HCT116 (cell line): ENCODE data around the gene XRCC2.

ENCODE experiments used
- CBX3 ChIP-seq: IDR thresholded peaks from 2 replicates; pipeline ENCODE4 v1.6.1; 2012; ENCODE audit warnings: low read depth
- CEBPB ChIP-seq: IDR thresholded peaks from 2 replicates; pipeline ENCODE4 v1.6.1; 2012; ENCODE audit warnings: low read depth
- CTCF ChIP-seq, 3 experiments: fragments of 200-600 bp in 1 of 3; sonication (generic) in 1 of 3; IDR thresholded peaks in 2 of 3; conservative IDR thresholded peaks in 1 of 3; 2 replicates each; pipeline ENCODE4 v1.5.1; 2012 to 2017; ENCODE audit warnings: low read depth in 2 of 3, low read length in 2 of 3, antibody characterized with exemption in 1 of 3, borderline replicate concordance in 1 of 3, control low read depth in 1 of 3, mild to moderate bottlenecking in 1 of 3, mixed read lengths in 1 of 3, mixed run types in 1 of 3, moderate library complexity in 1 of 3; ENCODE audit not compliant: insufficient read depth in 1 of 3
- EGR1 ChIP-seq: IDR thresholded peaks from 2 replicates; pipeline ENCODE4 v1.6.1; 2012; ENCODE audit warnings: low read depth
- EZH2 ChIP-seq: fragments of 200-600 bp; sonication (generic); IDR thresholded peaks from 2 replicates; pipeline ENCODE4 v1.6.1; 2017; ENCODE audit warnings: antibody characterized with exemption, mixed run types
- FOSL1 ChIP-seq: IDR thresholded peaks from 2 replicates; pipeline ENCODE4 v1.6.1; 2012; ENCODE audit warnings: low read depth
- MAX ChIP-seq: IDR thresholded peaks from 2 replicates; pipeline ENCODE4 v1.6.1; 2012
- POLR2A ChIP-seq: IDR thresholded peaks from 2 replicates; pipeline ENCODE4 v1.7.0; 2011; ENCODE audit warnings: borderline replicate concordance; ENCODE audit not compliant: insufficient read depth, insufficient read length; ENCODE audit errors: extremely low read depth
- POLR2AphosphoS5 ChIP-seq: IDR thresholded peaks from 2 replicates; pipeline ENCODE4 v1.6.1; 2011; ENCODE audit warnings: mild to moderate bottlenecking, low read depth, low read length, moderate library complexity
- RAD21 ChIP-seq: IDR thresholded peaks from 2 replicates; pipeline ENCODE4 v1.6.1; 2012; ENCODE audit warnings: low read depth, mild to moderate bottlenecking
- TCF7L2 ChIP-seq: IDR thresholded peaks from 2 replicates; pipeline ENCODE4 v1.7.0; 2011; ENCODE audit warnings: borderline replicate concordance, inconsistent platforms; ENCODE audit not compliant: insufficient read depth, insufficient read length; ENCODE audit errors: extremely low read depth
- ZBTB33 ChIP-seq: IDR thresholded peaks from 2 replicates; pipeline ENCODE4 v1.6.1; 2011; ENCODE audit warnings: mild to moderate bottlenecking, low read length, moderate library complexity; ENCODE audit not compliant: insufficient replicate concordance; ENCODE audit errors: extremely low read depth
- ZFX ChIP-seq: fragments of 450-650 bp; IDR thresholded peaks from 2 replicates; pipeline ENCODE4 v1.6.1; 2017

GRCh38 chr7:152641384-152641783 lies 34.6 kb downstream of the XRCC2 start:
- no peak for TF ChIP-seq CTCF (IDR thresholded peaks at IDR 0.05 in 2 of 3, conservative IDR thresholded peaks at IDR 0.05 in 1 of 3; ENCODE audit: borderline replicate concordance in 1 of 3, insufficient read depth in 1 of 3, low read depth in 2 of 3, low read length in 2 of 3)
- TF ChIP-seq RAD21 = no peak
- no peak for TF ChIP-seq MAX
- TF ChIP-seq TCF7L2 = no peak
- TF ChIP-seq CBX3 = no peak
- TF ChIP-seq POLR2AphosphoS5 = no peak
- no peak for TF ChIP-seq POLR2A
- TF ChIP-seq ZFX = no peak
- TF ChIP-seq EZH2 = no peak
- no peak for TF ChIP-seq EGR1
- no peak for TF ChIP-seq FOSL1
- no peak for TF ChIP-seq ZBTB33
- no peak for TF ChIP-seq CEBPB
